Stomach (tissue), 4 donors: Measurements from ENCODE around the gene NKAIN4.

Experiments used
- EP300 ChIP-seq: sonication (generic); formaldehyde crosslinking; IDR thresholded peaks from one replicate; pipeline ENCODE4 v1.6.1; 2017; ENCODE audit warnings: antibody characterized with exemption
- POLR2A ChIP-seq, 4 donors: fragments of 450-650 bp; IDR thresholded peaks; one replicate each; pipeline ENCODE4 v1.6.1; 2016; ENCODE audit warnings: antibody characterized with exemption in 4 of 4, control low read depth in 2 of 4, mild to moderate bottlenecking in 1 of 4, moderate library complexity in 1 of 4
- TF ChIP-seq, protein P1 (sequence below), 7 experiments: fragments of 450-650 bp in 4 of 7; fragments of 200-600 bp in 3 of 7; sonication (generic) in 3 of 7; IDR thresholded peaks; one replicate each; pipeline ENCODE4 v1.5.1; 2016 to 2019; ENCODE audit warnings: antibody characterized with exemption in 7 of 7, control low read depth in 2 of 7, mild to moderate bottlenecking in 1 of 7

DNA sequence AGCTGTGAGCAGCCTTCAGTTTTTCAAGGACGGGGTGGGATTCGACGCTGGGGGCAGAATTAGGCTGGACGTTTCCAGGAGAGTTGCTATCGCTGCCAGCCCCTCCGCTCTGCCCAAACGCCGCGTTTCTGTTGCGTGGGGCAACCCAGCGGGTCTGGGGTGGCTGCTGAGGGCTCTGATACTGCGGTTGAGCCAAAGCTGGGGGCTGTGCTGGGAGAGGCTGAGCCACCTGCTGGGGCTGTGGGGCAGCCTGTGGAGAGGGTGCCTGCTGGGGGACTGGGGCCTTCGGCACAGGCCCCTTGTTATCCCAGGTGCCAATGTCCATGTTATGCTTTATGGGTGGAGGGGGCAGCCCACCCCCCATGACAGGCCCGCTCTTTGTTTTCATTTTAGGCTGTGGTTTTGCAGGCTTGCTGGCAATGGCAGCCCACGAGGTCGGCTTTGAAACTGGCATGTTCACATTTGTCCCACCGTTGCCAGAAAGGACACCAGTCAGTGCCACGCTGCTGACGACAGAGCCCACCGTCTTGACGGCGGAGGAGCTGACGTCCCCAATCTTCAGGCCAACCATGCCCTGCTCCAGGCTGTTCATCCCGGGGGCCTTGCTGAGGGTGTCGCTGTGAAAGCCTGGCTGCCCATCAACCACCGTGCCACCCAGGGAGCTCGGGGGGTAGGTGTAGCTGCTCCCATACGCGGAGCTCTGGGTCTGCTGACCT, 51.3 kb downstream of the NKAIN4 start:
- no peak for TF ChIP-seq EP300
- TF ChIP-seq, protein P1, sequence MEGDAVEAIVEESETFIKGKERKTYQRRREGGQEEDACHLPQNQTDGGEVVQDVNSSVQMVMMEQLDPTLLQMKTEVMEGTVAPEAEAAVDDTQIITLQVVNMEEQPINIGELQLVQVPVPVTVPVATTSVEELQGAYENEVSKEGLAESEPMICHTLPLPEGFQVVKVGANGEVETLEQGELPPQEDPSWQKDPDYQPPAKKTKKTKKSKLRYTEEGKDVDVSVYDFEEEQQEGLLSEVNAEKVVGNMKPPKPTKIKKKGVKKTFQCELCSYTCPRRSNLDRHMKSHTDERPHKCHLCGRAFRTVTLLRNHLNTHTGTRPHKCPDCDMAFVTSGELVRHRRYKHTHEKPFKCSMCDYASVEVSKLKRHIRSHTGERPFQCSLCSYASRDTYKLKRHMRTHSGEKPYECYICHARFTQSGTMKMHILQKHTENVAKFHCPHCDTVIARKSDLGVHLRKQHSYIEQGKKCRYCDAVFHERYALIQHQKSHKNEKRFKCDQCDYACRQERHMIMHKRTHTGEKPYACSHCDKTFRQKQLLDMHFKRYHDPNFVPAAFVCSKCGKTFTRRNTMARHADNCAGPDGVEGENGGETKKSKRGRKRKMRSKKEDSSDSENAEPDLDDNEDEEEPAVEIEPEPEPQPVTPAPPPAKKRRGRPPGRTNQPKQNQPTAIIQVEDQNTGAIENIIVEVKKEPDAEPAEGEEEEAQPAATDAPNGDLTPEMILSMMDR (IDR thresholded peaks at IDR 0.05), result no peak
- TF ChIP-seq POLR2A (IDR thresholded peaks at IDR 0.05), result no peak
